HG03442 (cell line): ENCODE results near the gene DZIP1.
"Not testable (repeated sequence)": the region's sequence is repeated elsewhere in the genome, so short reads cannot be mapped to it uniquely, and the experiment has no call there.

Experiments used
- ATAC-seq: cut with Tn5 transposase; IDR thresholded peaks from one replicate; pipeline ENCODE4 v1.9.1; 2021; ENCODE audit warnings: mild to moderate bottlenecking, moderate library complexity; ENCODE audit not compliant: unreplicated experiment

DZIP1 gene, protein sequence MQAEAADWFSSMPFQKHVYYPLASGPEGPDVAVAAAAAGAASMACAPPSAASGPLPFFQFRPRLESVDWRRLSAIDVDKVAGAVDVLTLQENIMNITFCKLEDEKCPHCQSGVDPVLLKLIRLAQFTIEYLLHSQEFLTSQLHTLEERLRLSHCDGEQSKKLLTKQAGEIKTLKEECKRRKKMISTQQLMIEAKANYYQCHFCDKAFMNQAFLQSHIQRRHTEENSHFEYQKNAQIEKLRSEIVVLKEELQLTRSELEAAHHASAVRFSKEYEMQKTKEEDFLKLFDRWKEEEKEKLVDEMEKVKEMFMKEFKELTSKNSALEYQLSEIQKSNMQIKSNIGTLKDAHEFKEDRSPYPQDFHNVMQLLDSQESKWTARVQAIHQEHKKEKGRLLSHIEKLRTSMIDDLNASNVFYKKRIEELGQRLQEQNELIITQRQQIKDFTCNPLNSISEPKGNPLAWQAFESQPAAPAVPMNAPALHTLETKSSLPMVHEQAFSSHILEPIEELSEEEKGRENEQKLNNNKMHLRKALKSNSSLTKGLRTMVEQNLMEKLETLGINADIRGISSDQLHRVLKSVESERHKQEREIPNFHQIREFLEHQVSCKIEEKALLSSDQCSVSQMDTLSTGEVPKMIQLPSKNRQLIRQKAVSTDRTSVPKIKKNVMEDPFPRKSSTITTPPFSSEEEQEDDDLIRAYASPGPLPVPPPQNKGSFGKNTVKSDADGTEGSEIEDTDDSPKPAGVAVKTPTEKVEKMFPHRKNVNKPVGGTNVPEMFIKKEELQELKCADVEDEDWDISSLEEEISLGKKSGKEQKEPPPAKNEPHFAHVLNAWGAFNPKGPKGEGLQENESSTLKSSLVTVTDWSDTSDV

GRCh38 chr13:95644601-95645052 is at the start of gene DZIP1:
Gene DZIP1 (minus strand): TSS chr13:95644706. CDS start chr13:95642029, 2,677 bp downstream.
- peak; percentile 81 for ATAC-seq

- ATAC-seq: not testable (repeated sequence)
Measured at GRCh38 chr13:95690986-95691385, 46.5 kb upstream of the DZIP1 start.

DNA sequence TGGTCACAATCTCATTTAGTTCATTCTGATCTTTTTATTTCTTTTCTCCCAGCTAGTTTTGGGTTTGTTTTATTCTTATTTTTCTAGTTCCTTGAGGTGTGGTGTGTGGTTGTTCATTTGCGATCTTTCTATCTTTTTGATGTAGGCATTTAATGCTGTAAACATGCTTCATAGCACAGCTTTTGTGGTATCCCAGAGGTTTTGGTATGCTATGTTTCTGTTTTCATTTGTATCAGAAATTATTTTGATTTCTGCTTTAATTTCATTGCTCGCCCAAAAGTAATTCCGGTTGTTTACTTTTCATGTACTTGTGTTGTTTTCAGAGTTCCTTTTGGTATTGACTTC is 45.0 kb upstream of the DZIP1 start:
- ATAC-seq: no peak

DNA sequence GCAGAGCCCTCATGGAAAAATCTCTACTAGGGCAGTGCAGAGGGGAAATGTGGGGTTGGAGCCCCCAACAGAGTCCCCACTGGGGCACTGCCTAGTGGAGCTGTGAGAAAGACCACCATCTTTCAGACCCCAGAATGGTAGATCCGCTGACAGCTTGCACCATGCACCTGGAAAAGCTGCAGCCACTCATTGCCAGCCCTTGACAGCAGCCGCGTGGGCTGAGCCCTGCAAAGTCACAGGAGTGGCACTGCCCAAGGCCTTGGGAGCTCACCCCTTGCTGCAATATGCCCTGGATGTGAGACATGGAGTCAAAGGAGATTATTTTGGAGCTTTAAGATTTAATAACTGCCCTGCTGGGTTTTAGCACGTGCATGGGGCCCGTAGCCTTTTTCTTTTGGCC is 40.5 kb upstream of the DZIP1 start:
- not testable (repeated sequence) for ATAC-seq

DNA sequence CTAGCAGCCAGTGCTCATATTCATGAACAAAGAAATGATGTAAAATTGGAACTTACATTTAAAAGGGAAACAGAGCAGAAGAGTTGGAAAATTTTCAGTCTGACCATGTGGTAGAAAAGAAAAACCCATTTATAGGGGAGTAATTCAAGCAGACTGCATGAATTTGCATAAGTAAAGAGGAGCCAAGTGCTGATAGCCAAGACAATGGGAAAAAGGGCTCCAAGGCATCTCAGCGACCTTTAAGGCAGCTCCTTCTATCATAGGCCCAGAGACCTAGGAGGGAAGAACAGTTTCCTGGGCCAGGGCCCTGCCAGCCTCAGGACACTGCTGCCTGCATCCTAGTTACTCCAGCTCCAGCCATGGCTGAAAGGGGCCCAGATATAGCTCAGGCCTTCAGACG is 39.9 kb upstream of the DZIP1 start:
- no peak for ATAC-seq

- no peak for ATAC-seq
Measured at GRCh38 chr13:95679722-95680121, 35.2 kb upstream of the DZIP1 start.

DNA sequence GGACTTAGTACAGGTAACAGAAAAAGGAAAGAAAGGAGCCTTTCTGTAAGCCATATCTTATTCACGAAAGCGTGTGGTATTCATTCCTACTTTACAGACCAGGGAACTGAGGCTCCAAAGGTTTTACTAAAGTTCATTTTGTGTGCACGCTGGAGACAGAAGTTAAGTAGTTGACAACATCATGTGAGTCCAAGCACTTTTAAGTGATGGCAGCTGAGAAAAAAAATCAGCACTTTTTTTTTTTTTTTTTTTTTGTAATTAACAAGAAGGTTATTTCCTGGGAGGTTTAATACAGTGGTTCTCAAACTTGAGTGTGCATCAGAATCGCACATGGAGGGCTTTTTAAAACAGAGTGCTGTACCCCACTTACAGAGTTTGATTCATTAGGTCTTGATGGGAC is 34.5 kb upstream of the DZIP1 start:
- ATAC-seq: no peak

- ATAC-seq: no peak
Measured at GRCh38 chr13:95677564-95678266, 33.2 kb upstream of the DZIP1 start.

DNA sequence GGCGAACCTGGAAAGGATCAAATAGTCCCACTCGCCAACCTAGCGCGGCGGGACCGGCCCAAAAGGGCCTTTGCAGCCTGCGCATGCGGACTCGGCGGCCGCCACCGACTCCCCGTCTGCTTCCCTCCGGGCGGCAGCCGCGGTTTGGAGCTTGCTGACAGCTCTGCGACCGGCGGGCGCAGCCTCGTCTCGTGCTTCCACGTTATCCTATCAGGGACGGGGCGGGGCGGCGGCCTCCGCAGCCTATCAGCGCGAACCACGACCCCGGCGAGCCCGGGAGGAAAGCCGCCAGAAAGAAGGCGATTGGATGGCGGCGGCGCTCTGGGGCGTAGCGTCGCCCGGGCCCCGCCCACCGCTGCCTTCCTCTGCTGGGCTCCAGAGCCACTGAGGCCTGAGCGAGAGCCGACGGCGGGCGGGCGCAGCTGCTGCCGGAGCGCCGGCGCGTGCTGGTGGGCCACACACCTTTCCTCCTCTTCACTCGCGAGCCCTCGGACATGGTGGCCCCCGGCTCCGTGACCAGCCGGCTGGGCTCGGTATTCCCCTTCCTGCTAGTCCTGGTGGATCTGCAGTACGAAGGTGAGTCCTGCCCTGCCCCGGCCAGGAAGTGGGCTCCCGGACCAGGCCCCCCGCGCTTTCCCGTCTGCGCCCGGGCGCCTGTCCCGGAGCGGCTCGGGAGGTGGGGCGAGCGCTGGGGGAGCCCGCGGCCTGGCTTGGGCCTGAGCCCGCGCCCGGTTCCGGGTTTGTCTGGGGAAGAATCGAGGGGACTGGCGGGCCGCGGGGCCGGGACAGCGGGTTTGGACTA is 32.5 kb upstream of the DZIP1 start, which contains the start of gene DNAJC3:
Gene DNAJC3 (plus strand): TSS at position 378 of the 802 bp plus-strand sequence. CDS start 117 bp downstream, at position 495.
- peak; percentile 94 for ATAC-seq

GRCh38 chr13:95676105-95676761 is 31.7 kb upstream of the DZIP1 start:
- peak; percentile 3 for ATAC-seq

- no peak for ATAC-seq
Measured at GRCh38 chr13:95671597-95671996, 27.1 kb upstream of the DZIP1 start.

DNA sequence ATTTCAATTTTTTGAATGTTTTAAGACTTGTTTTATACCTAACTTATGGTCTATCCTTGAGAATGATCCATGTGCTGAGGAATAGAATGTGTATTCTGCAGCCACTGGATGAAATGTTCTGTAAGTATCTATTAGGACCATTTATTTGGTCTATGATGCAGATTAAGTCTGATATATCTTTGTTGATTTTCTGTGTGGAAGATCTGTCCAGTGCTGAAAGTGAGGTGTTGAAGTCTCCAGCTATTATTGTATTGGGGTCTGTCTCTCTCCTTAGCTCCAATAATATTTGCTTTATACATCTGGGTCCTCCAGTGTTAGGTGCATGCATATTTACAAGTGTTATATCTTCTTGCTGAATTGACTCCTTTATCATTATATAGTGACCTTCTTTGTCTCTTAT is 22.7 kb upstream of the DZIP1 start:
- ATAC-seq: not testable (repeated sequence)

DNA sequence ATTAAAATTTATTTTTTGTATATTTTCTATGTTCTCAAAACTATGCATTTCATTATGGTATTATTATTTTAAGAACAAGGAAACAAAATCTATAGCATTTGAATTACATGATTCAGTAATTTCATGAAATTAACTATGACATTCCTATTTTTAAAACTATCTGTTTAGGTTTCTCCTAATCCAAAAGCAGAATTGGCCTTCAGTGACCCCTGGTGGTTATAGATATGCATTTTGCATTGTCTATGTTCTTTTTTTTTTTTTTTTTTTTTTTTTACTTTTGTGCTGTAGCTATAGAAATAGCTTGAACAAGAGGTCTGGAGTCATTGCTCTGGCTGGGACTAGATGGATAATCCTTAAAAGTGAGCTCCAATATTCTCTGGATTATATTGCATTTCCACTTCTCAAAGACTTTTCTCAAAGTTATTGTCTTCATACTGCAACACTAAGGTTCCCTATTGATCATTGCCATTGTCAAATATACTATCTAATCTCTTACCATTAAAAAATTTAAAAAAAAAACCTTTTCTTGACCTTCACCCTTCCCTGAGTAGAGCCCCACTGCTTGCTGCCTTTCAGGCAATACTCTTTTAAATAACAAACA is 16.6 kb upstream of the DZIP1 start:
- ATAC-seq: no peak

DNA sequence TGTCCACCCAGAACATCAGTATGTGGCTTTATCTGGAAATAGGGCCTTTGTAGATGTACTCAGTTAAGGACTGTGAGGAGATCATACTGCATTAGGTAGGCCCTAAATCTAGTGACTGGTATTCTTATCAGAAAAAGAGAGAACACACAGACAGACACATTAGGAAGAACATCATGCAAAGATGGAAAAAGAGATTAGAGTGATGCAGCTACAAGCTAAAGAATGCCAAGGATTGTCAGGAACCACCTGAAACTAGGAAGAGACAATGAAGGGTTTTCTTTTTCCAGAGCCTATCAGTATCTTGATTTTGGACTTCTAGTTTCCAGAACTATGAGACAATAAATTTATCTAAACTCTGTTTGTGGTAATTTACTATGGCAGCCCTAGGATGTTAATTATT is 15.0 kb upstream of the DZIP1 start:
- no peak for ATAC-seq

DNA sequence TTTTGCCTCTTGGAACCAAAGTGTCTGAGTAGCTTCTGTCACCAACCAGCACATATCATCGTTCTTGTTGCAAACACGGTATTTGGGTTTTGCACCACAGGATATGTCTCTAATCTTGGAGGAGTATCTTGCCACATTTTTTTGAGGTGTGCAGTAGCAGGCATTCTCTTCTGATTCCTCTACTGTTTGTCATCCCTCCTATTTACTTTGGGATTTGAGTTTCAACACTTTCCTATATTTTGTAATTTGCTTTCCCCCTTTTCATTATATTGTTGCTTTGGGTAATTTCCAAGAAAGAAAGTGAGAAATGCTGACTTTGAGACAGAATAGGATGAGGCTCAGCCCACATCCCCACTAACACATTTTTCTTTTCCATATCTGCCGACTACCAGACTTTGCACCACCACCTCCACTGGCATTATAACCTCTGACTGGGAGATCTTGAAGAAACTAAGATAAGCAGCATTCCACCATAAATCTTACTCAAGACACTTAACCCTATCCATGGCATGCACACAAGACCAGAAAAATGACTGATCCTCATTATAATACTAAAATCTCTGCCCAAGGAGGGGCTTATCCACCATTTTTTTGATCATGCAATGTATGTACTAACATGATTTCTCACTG is 12.0 kb upstream of the DZIP1 start:
- ATAC-seq: no peak

DNA sequence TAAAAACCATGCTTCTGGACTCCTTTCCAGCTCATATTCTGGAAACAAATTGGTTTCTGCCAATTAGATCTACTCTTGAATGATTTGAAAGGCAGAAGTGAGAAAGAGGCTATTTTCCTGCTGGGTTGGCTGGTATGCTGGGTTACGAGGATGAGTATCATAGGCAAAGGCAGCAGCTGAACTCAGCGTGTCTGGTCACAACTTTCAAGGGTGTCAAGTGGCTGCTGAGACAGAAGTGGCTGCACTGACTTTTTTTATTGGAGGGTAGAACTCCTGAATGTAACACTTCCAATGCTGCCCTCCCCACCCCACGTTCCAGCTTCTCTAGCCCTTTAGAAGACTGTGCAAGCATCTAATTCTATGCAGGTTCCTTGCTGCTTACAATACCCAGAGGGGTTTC is 8.3 kb upstream of the DZIP1 start:
- no peak for ATAC-seq

GRCh38 chr13:95652244-95652764 is 7.8 kb upstream of the DZIP1 start:
- no peak for ATAC-seq

- no peak for ATAC-seq
Measured at GRCh38 chr13:95650696-95651095, 6.2 kb upstream of the DZIP1 start.

GRCh38 chr13:95647321-95647720 is 2.8 kb upstream of the DZIP1 start:
- ATAC-seq: no peak
